Common myeloid progenitor, CD34-positive (primary cell): Measurements from ENCODE around the gene HEBP1.
A peak's percentile ranks its signal among the peaks of the same experiment; 100 is the strongest.

Experiments used
- CTCF ChIA-PET: fragments of 350-600 bp; sonication (Branson Sonifier 250); formaldehyde crosslinking; loops from one replicate; lab custom pipeline; 2021; ENCODE audit warnings: antibody characterized with exemption; lab: Charles Lee
- POLR2A ChIA-PET: fragments of 350-600 bp; sonication (Branson Sonifier 250); formaldehyde crosslinking; loops from one replicate; lab custom pipeline; 2021; ENCODE audit warnings: antibody characterized with exemption; lab: Charles Lee
- DNase-seq, 3 donors: peaks; one replicate each; pipeline versions ENCODE4 v3.0.0 to v3.0.0-alpha.2; 2013
- H3K27ac ChIP-seq, 2 experiments: 1 replicate in 1 of 2; 2 replicates in 1 of 2; pipeline ENCODE4 v1.7.0; 2013; ENCODE audit warnings: inconsistent platforms in 2 of 2, low read length in 2 of 2, mild to moderate bottlenecking in 2 of 2, low read depth in 1 of 2, moderate library complexity in 1 of 2; ENCODE audit not compliant: severe bottlenecking in 2 of 2, insufficient read depth in 1 of 2, poor library complexity in 1 of 2
- H3K27me3 ChIP-seq, 5 experiments: replicated peaks in 2 of 5; 1 replicate in 3 of 5; 2 replicates in 2 of 5; pipeline versions ENCODE4 v1.6.1 to v1.7.0; 2013; ENCODE audit warnings: low read length in 4 of 5, mild to moderate bottlenecking in 2 of 5, moderate library complexity in 2 of 5, inconsistent platforms in 1 of 5; ENCODE audit not compliant: insufficient read depth in 5 of 5, control insufficient read depth in 4 of 5
- H3K36me3 ChIP-seq, 4 experiments: 1 replicate in 2 of 4; 2 replicates in 2 of 4; pipeline versions ENCODE4 v1.6.1 to v1.7.0; 2013; ENCODE audit warnings: low read length in 3 of 4, control low read depth in 1 of 4, mild to moderate bottlenecking in 1 of 4; ENCODE audit not compliant: control insufficient read depth in 4 of 4, insufficient read depth in 4 of 4
- H3K4me1 ChIP-seq, 4 experiments: 1 replicate in 3 of 4; 2 replicates in 1 of 4; pipeline versions ENCODE4 v1.6.1 to v1.7.1; 2013; ENCODE audit warnings: low read length in 3 of 4, mild to moderate bottlenecking in 3 of 4, control low read depth in 1 of 4, inconsistent platforms in 1 of 4, moderate library complexity in 1 of 4; ENCODE audit not compliant: control insufficient read depth in 4 of 4, insufficient read depth in 4 of 4; ENCODE audit errors: control extremely low read depth in 1 of 4
- H3K4me3 ChIP-seq, 7 experiments: 1 replicate in 4 of 7; 2 replicates in 3 of 7; pipeline versions ENCODE4 v1.5.1 to v1.7.0; 2013; ENCODE audit warnings: mild to moderate bottlenecking in 7 of 7, low read length in 6 of 7, moderate library complexity in 6 of 7, inconsistent platforms in 2 of 7, low read depth in 2 of 7, control low read depth in 1 of 7; ENCODE audit not compliant: insufficient read depth in 4 of 7, control insufficient read depth in 1 of 7; ENCODE audit errors: extremely low read depth in 1 of 7
- H3K9me3 ChIP-seq, 5 experiments: 1 replicate in 4 of 5; 2 replicates in 1 of 5; pipeline versions ENCODE4 v1.6.1 to v1.7.1; 2013; ENCODE audit warnings: low read length in 4 of 5, mild to moderate bottlenecking in 2 of 5, inconsistent platforms in 1 of 5, low read depth in 1 of 5, moderate library complexity in 1 of 5; ENCODE audit not compliant: control insufficient read depth in 4 of 5, insufficient read depth in 2 of 5; ENCODE audit errors: control extremely low read depth in 1 of 5
- WGBS: methylation state at CpG from one replicate; pipeline ENCODE4 v1.1.5; 2013; ENCODE audit not compliant: insufficient coverage; 5-methylcytosine and 5-hydroxymethylcytosine counted together

The HEBP1 gene

GRCh38 chr12:13033476-13033875 lies 33.4 kb upstream of the HEBP1 start:
- H3K4me3 ChIP-seq, result no peak overlapping the region
- DNase-seq, result no peak
- whole genome bisulfite sequencing, result 100% methylated on average over 3 of the region's 5 CpGs
- H3K36me3 ChIP-seq, result no peaks in the 10 kb centered on the region
- POLR2A ChIA-PET, result no interaction called here
- no peaks in the 10 kb centered on the region for H3K9me3 ChIP-seq
- H3K27me3 ChIP-seq, result no peaks in the 10 kb centered on the region
- H3K4me1 ChIP-seq, result no peaks in the 10 kb centered on the region
- CTCF ChIA-PET, result interaction anchor here (0.6 to 1.8 kb wide), 2 partner anchors 10 to 66 kb away, joined by 3 to 7 read pairs; partner anchors contain the start of gene FAM234B
- H3K27ac ChIP-seq, result no peak overlapping the region

- Histone ChIP-seq H3K4me3 (no peak overlapping the region), H3K4me1 (peaks cover 0 to 9% (median 4%) of the 10 kb centered on the region in 4 experiments), H3K36me3 (no peaks in the 10 kb centered on the region), H3K27ac (no peak overlapping the region), H3K27me3 (no peaks in the 10 kb centered on the region), H3K9me3 (no peaks in the 10 kb centered on the region)
- DNase-seq, result no peak
- ChIA-PET POLR2A (no interaction called here), CTCF (no interaction called here)
- WGBS, result 100% methylated on average over 2 of the region's 2 CpGs
These were observed 32.1 kb upstream of the HEBP1 start for GRCh38 chr12:13032164-13032563.

GRCh38 chr12:13030541-13031291 lies 30.7 kb upstream of the HEBP1 start:
- no peak for DNase-seq
- 90% methylated on average over 4 of the region's 9 CpGs for WGBS
- Histone ChIP-seq H3K27me3 (no peaks in the 10 kb centered on the region), H3K36me3 (no peaks in the 10 kb centered on the region), H3K4me1 (peaks cover 0 to 18% (median 8%) of the 10 kb centered on the region in 4 experiments), H3K9me3 (no peaks in the 10 kb centered on the region), H3K4me3 (no peak overlapping the region), H3K27ac (no peak overlapping the region)
- POLR2A ChIA-PET, result interaction anchor here (0.6 kb wide), 1 partner anchor 51 kb away, joined by 3 read pairs; no protein-coding TSS in a partner anchor
- CTCF ChIA-PET, result interaction anchor here (1.9 kb wide), 1 partner anchor 181 kb away, joined by 6 read pairs; no protein-coding TSS in a partner anchor

- no peaks in the 10 kb centered on the region for H3K9me3 ChIP-seq
- H3K4me3 ChIP-seq, result no peak overlapping the region
- H3K36me3 ChIP-seq, result no peaks in the 10 kb centered on the region
- ChIA-PET CTCF (interaction anchor here (1.2 to 1.3 kb wide), 2 partner anchors 43 to 177 kb away, joined by 3 to 4 read pairs; no protein-coding TSS in a partner anchor), POLR2A (interaction anchor here (1.0 kb wide), 1 partner anchor 15 kb away, joined by 3 read pairs; no protein-coding TSS in a partner anchor)
- no peaks in the 10 kb centered on the region for H3K27me3 ChIP-seq
- H3K4me1 ChIP-seq, result peaks cover 0 to 18% (median 8%) of the 10 kb centered on the region in 4 experiments
- 95% methylated on average over 2 of the region's 4 CpGs for WGBS
- H3K27ac ChIP-seq, result no peak overlapping the region
- no peak for DNase-seq
These were observed 28.9 kb upstream of the HEBP1 start for GRCh38 chr12:13028825-13029570.

- Histone ChIP-seq H3K27me3 (no peaks in the 10 kb centered on the region), H3K36me3 (no peaks in the 10 kb centered on the region), H3K27ac (no peak overlapping the region), H3K4me3 (no peak overlapping the region), H3K4me1 (peaks cover 0 to 18% (median 8%) of the 10 kb centered on the region in 4 experiments), H3K9me3 (no peaks in the 10 kb centered on the region)
- DNase-seq, result no peak
- POLR2A ChIA-PET, result no interaction called here
- CTCF ChIA-PET, result interaction anchor here (1.0 to 1.7 kb wide), 2 partner anchors 55 to 185 kb away, joined by 3 read pairs; no protein-coding TSS in a partner anchor
These were observed 27.4 kb upstream of the HEBP1 start for GRCh38 chr12:13027508-13027907.

GRCh38 chr12:13027032-13027431 lies 27.0 kb upstream of the HEBP1 start:
- H3K36me3 ChIP-seq, result no peaks in the 10 kb centered on the region
- H3K27ac ChIP-seq, result peak overlapping the region in 1 of 2 experiments; percentile 9
- ChIA-PET CTCF (interaction anchor here (1.7 kb wide), 1 partner anchor 185 kb away, joined by 3 read pairs; no protein-coding TSS in a partner anchor), POLR2A (no interaction called here)
- WGBS, result no CpG with 5 or more reads among the region's 2 CpGs
- peak; percentile 40 to 82 (median 69) for DNase-seq
- H3K4me3 ChIP-seq, result peak overlapping the region in 2 of 7 experiments; percentile 33 to 54
- no peaks in the 10 kb centered on the region for H3K27me3 ChIP-seq
- H3K9me3 ChIP-seq, result no peaks in the 10 kb centered on the region
- peaks cover 0 to 18% (median 8%) of the 10 kb centered on the region in 4 experiments for H3K4me1 ChIP-seq
